ENCODE data around the gene BEST1. TPM values are rescaled to one million over a fixed set of nuclear protein-coding genes. Genes with fewer than 3 reads are reported as not detected.

The BEST1 gene
- total RNA-seq, 4 donors from 2014 or later = 3.0 to 4.0 (median 3.4) TPM

- 100% methylated on average over 3 of the region's 7 CpGs; no CpG with 5 or more reads in 1 of the 2 donors for WGBS, 2 donors (ENCODE audit: low coverage in 1 of 2)
- Histone ChIP-seq H3K4me1 (peaks cover 0 to 90% (median 31%) of the 10 kb centered on the region in 3 donors), H3K27ac (peak overlapping the region in 2 of 4 donors; percentile 41 to 85), H3K27me3 (peaks cover 5% of the 10 kb centered on the region), H3K36me3 (no peaks in the 10 kb centered on the region), H3K4me3 (no peak overlapping the region), H3K9me3 (no peaks in the 10 kb centered on the region)
- TF ChIP-seq POLR2A (IDR thresholded peaks at IDR 0.05) = no peak
- TF ChIP-seq POLR2AphosphoS5 (IDR thresholded peaks at IDR 0.05) = no peak
- no peak for TF ChIP-seq EP300 (IDR thresholded peaks at IDR 0.05)
- no peak for TF ChIP-seq CTCF (IDR thresholded peaks at IDR 0.05)
- no peak for ATAC-seq
Measured at GRCh38 chr11:61914471-61915171, 35.5 kb upstream of the BEST1 start.

DNA sequence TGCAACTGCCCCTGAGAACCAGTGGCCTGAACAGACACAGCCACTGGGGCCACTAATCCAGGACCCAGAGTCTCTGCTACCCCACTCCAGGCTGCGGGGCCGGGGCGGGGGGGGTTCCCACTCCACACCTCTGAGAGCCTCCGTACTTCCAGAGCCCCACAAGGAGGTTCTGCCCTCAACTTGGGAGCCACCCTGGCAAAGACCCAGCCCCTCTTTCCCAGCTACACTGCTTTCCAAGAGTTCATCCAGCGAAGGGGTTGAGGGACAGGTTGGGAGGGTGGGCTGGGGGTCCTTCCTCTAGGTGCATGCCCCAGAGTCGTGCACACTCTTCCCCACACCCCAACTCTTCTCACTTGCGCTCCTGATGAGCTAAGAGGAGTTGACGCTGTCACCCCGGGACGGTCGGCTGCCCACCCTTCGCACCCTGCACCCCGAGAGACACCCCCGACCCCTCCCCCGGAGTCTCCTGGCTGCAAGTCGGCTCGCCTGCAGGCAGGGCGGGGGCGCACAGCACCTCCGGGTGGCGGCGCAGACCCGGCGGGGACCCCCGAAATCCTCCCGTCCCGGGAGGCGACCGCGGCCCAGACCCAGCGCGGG lies 33.3 kb upstream of the BEST1 start:
- no peaks in the 10 kb centered on the region for H3K36me3 ChIP-seq
- H3K4me3 ChIP-seq = peak overlapping the region; percentile 45 to 82
- ATAC-seq = peak; percentile 1
- H3K27ac ChIP-seq = peak overlapping the region in 3 of 4 donors; percentile 72 to 85 (median 82)
- H3K9me3 ChIP-seq = no peaks in the 10 kb centered on the region
- peaks cover 24% of the 10 kb centered on the region for H3K27me3 ChIP-seq
- TF ChIP-seq POLR2A (IDR thresholded peaks at IDR 0.05) (no peak), EP300 (IDR thresholded peaks at IDR 0.05) (no peak), CTCF (IDR thresholded peaks at IDR 0.05) (no peak), POLR2AphosphoS5 (IDR thresholded peaks at IDR 0.05) (no peak)
- WGBS, 2 donors (ENCODE audit: low coverage in 1 of 2) = 6% methylated on average over 5 of the region's 32 CpGs; no CpG with 5 or more reads in 1 of the 2 donors
- H3K4me1 ChIP-seq = peaks cover 0 to 83% (median 23%) of the 10 kb centered on the region in 3 donors

DNA sequence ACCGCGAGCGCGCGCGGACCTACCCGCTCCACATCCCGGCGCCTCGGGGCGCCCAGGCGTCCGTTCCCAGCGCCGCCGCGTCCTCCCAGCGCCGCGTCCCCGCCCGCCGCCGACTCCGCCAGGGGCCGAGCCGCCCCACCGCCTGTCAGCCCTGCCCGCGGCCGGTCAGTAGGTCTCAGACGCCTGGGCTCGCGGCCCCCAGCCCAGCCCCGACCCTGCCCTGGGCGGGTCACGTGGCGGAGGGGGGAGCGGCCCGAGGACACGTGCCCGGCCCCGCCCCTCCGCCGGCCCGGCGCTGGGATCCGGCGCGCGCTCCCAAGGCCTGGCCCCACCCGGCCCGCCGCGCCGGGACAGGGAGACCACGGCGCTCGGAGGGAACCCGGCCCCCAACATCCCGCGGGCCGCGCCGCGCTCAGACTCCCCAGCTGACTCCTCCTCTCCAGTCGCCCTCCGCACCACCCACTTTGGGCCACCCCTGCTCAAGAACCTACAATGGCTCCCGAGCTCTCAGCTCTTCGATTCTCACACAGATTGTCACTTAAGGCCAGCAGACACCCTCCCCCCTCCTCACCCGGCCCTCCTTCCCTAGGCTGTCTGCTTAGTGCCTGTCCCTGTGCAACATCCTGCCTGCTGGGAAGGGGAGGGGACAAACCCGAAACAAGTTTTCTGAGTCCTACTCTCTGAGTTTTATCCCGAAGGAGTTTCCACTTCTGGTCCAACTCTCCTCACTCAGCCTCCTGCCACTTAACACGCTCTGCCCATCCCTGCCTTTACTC lies 32.6 kb upstream of the BEST1 start, which contains the start of gene RAB3IL1:
Gene RAB3IL1 (minus strand): TSS at position 233 of the 776 bp plus-strand sequence. CDS start 199 bp downstream, at position 34.
- 5 to 10% methylated on average over 6 to 7 of the region's 74 CpGs for WGBS, 2 donors (ENCODE audit: low coverage in 1 of 2)
- H3K4me3 ChIP-seq = peak within 1 kb of the TSS; percentile 45 to 82
- no peaks in the 10 kb centered on the region for H3K9me3 ChIP-seq
- H3K4me1 ChIP-seq = peaks cover 0 to 83% (median 17%) of the 10 kb centered on the region in 3 donors
- H3K36me3 ChIP-seq = no peaks in the 10 kb centered on the region
- peak within 1 kb of the TSS in 3 of 4 donors; percentile 72 to 85 (median 82) for H3K27ac ChIP-seq
- TF ChIP-seq EP300 (IDR thresholded peaks at IDR 0.05) (no peak), CTCF (IDR thresholded peaks at IDR 0.05) (peak in 2 of 4 experiments; percentile 8 to 11), POLR2AphosphoS5 (IDR thresholded peaks at IDR 0.05) (peak; percentile 44), POLR2A (IDR thresholded peaks at IDR 0.05) (peak; percentile 32 to 51)
- peak; percentile 85 for ATAC-seq
- H3K27me3 ChIP-seq = peaks cover 24% of the 10 kb centered on the region

- Histone ChIP-seq H3K9me3 (no peaks in the 10 kb centered on the region), H3K36me3 (no peaks in the 10 kb centered on the region), H3K4me3 (peak overlapping the region in 1 of 2 donors; percentile 82), H3K27ac (peak overlapping the region in 3 of 4 donors; percentile 72 to 85 (median 82)), H3K4me1 (peaks cover 0 to 83% (median 26%) of the 10 kb centered on the region in 3 donors), H3K27me3 (peaks cover 24% of the 10 kb centered on the region)
- WGBS, 2 donors (ENCODE audit: low coverage in 1 of 2) = 71 to 90% methylated on average over 2 to 8 of the region's 14 CpGs
- no peak for ATAC-seq
- TF ChIP-seq POLR2AphosphoS5 (IDR thresholded peaks at IDR 0.05) (no peak), EP300 (IDR thresholded peaks at IDR 0.05) (no peak), POLR2A (IDR thresholded peaks at IDR 0.05) (no peak), CTCF (IDR thresholded peaks at IDR 0.05) (no peak)
Measured at GRCh38 chr11:61918251-61918937, 31.8 kb upstream of the BEST1 start.

Data from gastroesophageal sphincter (tissue), 4 donors.